Right cardiac atrium (tissue), 5 donors: ENCODE data around the gene ITPR1. TPM values are rescaled to one million over a fixed set of nuclear protein-coding genes. Genes with fewer than 3 reads are reported as not detected.
A peak's percentile ranks its signal among the peaks of the same experiment; 100 is the strongest.

Experiments
- ATAC-seq, 2 donors: fragments of 200-7000 bp; cut with Tn5 transposase; one replicate each; pipeline versions ENCODE4 v1.8.0 to v1.9.1; 2020; ENCODE audit warnings: moderate library complexity in 2 of 2, mild to moderate bottlenecking in 1 of 2
- DNase-seq, 3 donors: peaks; one replicate each; pipeline ENCODE4 v3.0.0-alpha.2; 2020
- H3K27ac ChIP-seq: one replicate; pipeline ENCODE4 v1.5.1; 2013; ENCODE audit warnings: mild to moderate bottlenecking, low read length, control low read depth, moderate library complexity
- H3K27me3 ChIP-seq: one replicate; pipeline ENCODE4 v1.6.1; 2013; ENCODE audit not compliant: control insufficient read depth, insufficient read depth
- H3K4me1 ChIP-seq: one replicate; pipeline ENCODE4 v1.6.1; 2013; ENCODE audit warnings: low read length; ENCODE audit not compliant: control insufficient read depth, insufficient read depth
- H3K4me3 ChIP-seq: one replicate; pipeline ENCODE4 v1.5.1; 2013; ENCODE audit warnings: low read length, control low read depth
- H3K9me3 ChIP-seq: one replicate; pipeline ENCODE4 v1.6.1; 2013; ENCODE audit warnings: low read length; ENCODE audit not compliant: control insufficient read depth
- WGBS: extraction: QIAGEN DNeasy Blood & Tissue Kit; methylation state at CpG from one replicate; pipeline ENCODE4 v1.1.7; 2013; 5-methylcytosine and 5-hydroxymethylcytosine counted together
- intact Hi-C, 4 donors: fragments of 100-400 bp; cut with DNase I; formaldehyde crosslinking; loops; one replicate each; pipeline versions ENCODE4 v1.11.0 to v1.14.0; 2022 to 2023
- polyA plus RNA-seq: library from polyadenylated mRNA; stranded (reverse); fragments of 200-250 nt; gene quantifications from one replicate; pipeline ENCODE4 v1.2.3, GENCODE V29; 2013
- total RNA-seq, 4 donors: library from RNA; stranded (reverse); fragmentation: NEBNext Ultra II Directional; extraction: Animal tissue kit (Norgen Biotek cat#: 25700); gene quantifications; one replicate each; pipeline ENCODE4 v1.2.1, GENCODE V29; 2021
- donor health status: healthy with polysubstance abuse.
- donor health status: DM: no; HTN: yes; CAD: no.
- donor health status: DM: no; HTN: no; CAD: no.
- donor health status: DM: no; HTN: yes; CAD: no; lungs with severe emphysema.
- donor health status: DM: yes; HTN: yes; CAD: no.

Gene ITPR1
- total and polyA plus RNA-seq, 5 donors, result 13.9 to 59.0 (median 39.5) TPM

- intact Hi-C loops, result loop anchor here in 2 of 4 donors (5.0 kb wide), 1 partner anchor 402 kb away; no protein-coding TSS in a partner anchor
These were observed 162.2 kb downstream of the ITPR1 start for GRCh38 chr3:4655145-4656045.

GRCh38 chr3:4656059-4656458, 162.9 kb downstream of the ITPR1 start:
- Histone ChIP-seq H3K27ac (no peak overlapping the region), H3K4me3 (no peak overlapping the region), H3K9me3 (no peaks in the 10 kb centered on the region), H3K27me3 (no peaks in the 10 kb centered on the region), H3K4me1 (no peaks in the 10 kb centered on the region)
- intact Hi-C loops, result loop anchor here in 2 of 4 donors (5.0 kb wide), 1 partner anchor 401 kb away; no protein-coding TSS in a partner anchor
- DNase-seq (peak; percentile 68 to 83 (median 76)), ATAC-seq (peak; percentile 91 to 92)
- 18% methylated on average over 6 of the region's 6 CpGs for WGBS

More at GRCh38 chr3:4655145-4656045, 162.2 kb downstream of the ITPR1 start:
- H3K4me1 ChIP-seq, result no peaks in the 10 kb centered on the region
- no peaks in the 10 kb centered on the region for H3K27me3 ChIP-seq
- WGBS, result 60% methylated on average over 17 of the region's 17 CpGs
- ATAC-seq, result peak; percentile 20 to 40
- no peaks in the 10 kb centered on the region for H3K9me3 ChIP-seq
- H3K4me3 ChIP-seq, result no peak overlapping the region
- DNase-seq, result no peak
- H3K27ac ChIP-seq, result no peak overlapping the region

- DNase-seq (peak in 1 of 3 donors; percentile 54), ATAC-seq (peak; percentile 58 to 75)
- WGBS, result 48% methylated on average over 13 of the region's 13 CpGs
- intact Hi-C loops, result loop anchor here in 2 of 4 donors (5.0 kb wide), 1 partner anchor 401 kb away; no protein-coding TSS in a partner anchor
- Histone ChIP-seq H3K27me3 (no peaks in the 10 kb centered on the region), H3K9me3 (no peaks in the 10 kb centered on the region), H3K4me3 (no peak overlapping the region), H3K27ac (no peak overlapping the region), H3K4me1 (no peaks in the 10 kb centered on the region)
These were observed 163.6 kb downstream of the ITPR1 start for GRCh38 chr3:4656626-4657328.

- WGBS, result 92% methylated on average over 7 of the region's 7 CpGs
These were observed 167.8 kb downstream of the ITPR1 start for GRCh38 chr3:4660936-4661335.

GRCh38 chr3:4664412-4664811, 171.3 kb downstream of the ITPR1 start:
- Histone ChIP-seq H3K4me3 (no peak overlapping the region), H3K4me1 (no peaks in the 10 kb centered on the region), H3K9me3 (no peaks in the 10 kb centered on the region), H3K27ac (no peak overlapping the region), H3K27me3 (no peaks in the 10 kb centered on the region)
- WGBS, result 67% methylated on average over 2 of the region's 2 CpGs
- intact Hi-C loops, result no loop called here
- DNase-seq, result no peak
- no peak for ATAC-seq

More at GRCh38 chr3:4660936-4661335, 167.8 kb downstream of the ITPR1 start:
- intact Hi-C loops, result no loop called here
- ATAC-seq (no peak), DNase-seq (no peak)
- Histone ChIP-seq H3K9me3 (no peaks in the 10 kb centered on the region), H3K27ac (no peak overlapping the region), H3K27me3 (no peaks in the 10 kb centered on the region), H3K4me1 (no peaks in the 10 kb centered on the region), H3K4me3 (no peak overlapping the region)

- Histone ChIP-seq H3K27ac (no peak overlapping the region), H3K27me3 (no peaks in the 10 kb centered on the region), H3K4me3 (no peak overlapping the region), H3K4me1 (no peaks in the 10 kb centered on the region), H3K9me3 (no peaks in the 10 kb centered on the region)
- WGBS, result 71% methylated on average over 8 of the region's 8 CpGs
- ATAC-seq (no peak), DNase-seq (no peak)
- intact Hi-C loops, result no loop called here
These were observed 172.0 kb downstream of the ITPR1 start for GRCh38 chr3:4665197-4665596.

- no peaks in the 10 kb centered on the region for H3K9me3 ChIP-seq
- 95% methylated on average over 2 of the region's 2 CpGs for WGBS
- H3K27ac ChIP-seq, result no peak overlapping the region
- intact Hi-C loops, result no loop called here
- no peaks in the 10 kb centered on the region for H3K4me1 ChIP-seq
- DNase-seq (no peak), ATAC-seq (no peak)
- no peak overlapping the region for H3K4me3 ChIP-seq
- H3K27me3 ChIP-seq, result no peaks in the 10 kb centered on the region
These were observed 172.9 kb downstream of the ITPR1 start for GRCh38 chr3:4666071-4666470.

- ATAC-seq, result no peak
- Histone ChIP-seq H3K27me3 (no peaks in the 10 kb centered on the region), H3K27ac (no peak overlapping the region), H3K4me3 (no peak overlapping the region), H3K4me1 (no peaks in the 10 kb centered on the region), H3K9me3 (no peaks in the 10 kb centered on the region)
- 81% methylated on average over 5 of the region's 5 CpGs for WGBS
- intact Hi-C loops, result no loop called here
- DNase-seq, result peak in 1 of 3 donors; percentile 13
These were observed 177.2 kb downstream of the ITPR1 start for GRCh38 chr3:4670352-4670751.

GRCh38 chr3:4672725-4673275, 179.7 kb downstream of the ITPR1 start:
- intact Hi-C loops, result no loop called here
- peak; percentile 32 to 68 for ATAC-seq
- Histone ChIP-seq H3K27me3 (no peaks in the 10 kb centered on the region), H3K4me3 (no peak overlapping the region), H3K9me3 (no peaks in the 10 kb centered on the region), H3K27ac (no peak overlapping the region), H3K4me1 (no peaks in the 10 kb centered on the region)
- DNase-seq, result peak in 1 of 3 donors; percentile 44
- WGBS, result 45% methylated on average over 11 of the region's 11 CpGs

GRCh38 chr3:4674216-4674615, 181.1 kb downstream of the ITPR1 start:
- ATAC-seq (no peak), DNase-seq (no peak)
- Histone ChIP-seq H3K27ac (no peak overlapping the region), H3K4me3 (no peak overlapping the region), H3K27me3 (no peaks in the 10 kb centered on the region), H3K4me1 (no peaks in the 10 kb centered on the region), H3K9me3 (no peaks in the 10 kb centered on the region)
- 72% methylated on average over 2 of the region's 2 CpGs for WGBS
- intact Hi-C loops, result no loop called here

- H3K4me3 ChIP-seq, result no peak overlapping the region
- no peak for ATAC-seq
- intact Hi-C loops, result no loop called here
- WGBS, result 78% methylated on average over 1 of the region's 1 CpG
- no peaks in the 10 kb centered on the region for H3K4me1 ChIP-seq
- no peak for DNase-seq
- H3K27ac ChIP-seq, result no peak overlapping the region
- no peaks in the 10 kb centered on the region for H3K9me3 ChIP-seq
- H3K27me3 ChIP-seq, result no peaks in the 10 kb centered on the region
These were observed 182.6 kb downstream of the ITPR1 start for GRCh38 chr3:4675704-4676103.
